Erythroblast (primary cell): Measurements from ENCODE around the gene H2BK1.

Experiments
- GATA1 ChIP-seq: IDR thresholded peaks from 2 replicates; pipeline ENCODE4 v1.6.1; 2011; ENCODE audit warnings: low read depth, mild to moderate bottlenecking, control low read depth, low read length, moderate library complexity
- POLR2A ChIP-seq: IDR thresholded peaks from 2 replicates; pipeline ENCODE4 v1.6.1; 2011; ENCODE audit warnings: mild to moderate bottlenecking, low read length

DNA sequence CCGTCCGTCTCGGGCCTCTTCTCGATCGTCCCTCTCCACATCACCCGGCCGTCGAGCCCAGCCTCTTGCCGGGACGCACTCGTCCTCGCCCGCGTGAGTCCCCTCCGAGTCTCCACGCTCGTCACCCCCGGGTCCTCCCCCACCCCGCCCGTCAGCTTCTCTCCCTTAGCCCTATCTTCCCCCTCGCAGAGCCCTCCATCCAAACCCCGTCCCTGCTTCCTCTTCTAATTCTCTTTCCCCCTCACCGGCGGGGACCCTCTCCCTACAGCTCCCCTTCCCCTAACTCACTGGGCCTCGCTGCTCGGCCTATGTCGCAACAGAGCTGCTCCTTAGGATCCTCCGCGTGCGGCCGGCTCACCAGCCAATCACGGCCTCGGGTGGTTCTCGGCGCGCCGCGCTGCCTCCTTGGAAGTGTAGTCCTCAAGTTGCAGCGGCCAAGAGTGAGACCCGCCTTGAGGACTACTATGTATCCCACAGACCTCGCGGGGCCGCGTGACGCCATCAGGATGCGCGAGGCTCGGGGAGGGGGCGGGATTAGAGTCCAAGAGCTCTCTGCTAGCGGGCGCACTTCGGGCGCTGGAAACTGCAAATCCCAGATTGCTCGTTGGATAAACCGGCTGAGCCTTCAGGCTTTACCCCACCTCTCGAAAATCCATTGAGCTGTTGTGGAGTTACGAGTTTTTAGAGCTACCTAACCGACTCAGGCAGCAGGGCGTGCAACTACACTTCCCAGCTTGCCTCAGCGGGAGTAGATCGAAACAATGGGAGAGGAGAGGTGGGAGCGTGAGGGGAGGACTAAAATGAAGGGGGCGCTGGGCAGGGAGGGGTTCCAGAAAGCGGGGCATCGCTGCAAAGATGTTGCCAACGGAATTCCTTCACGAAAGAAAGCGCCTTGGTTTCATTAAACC is 16.8 kb upstream of the H2BK1 start, which contains the start of gene ABCF2:
- TF ChIP-seq POLR2A (peak; percentile 57), GATA1 (peak; percentile 9)
